Lung (tissue), 12 donors: ENCODE data around the gene MOSMO. TPM values are rescaled to one million over a fixed set of nuclear protein-coding genes. Genes with fewer than 3 reads are reported as not detected.
"Not testable (repeated sequence)": the region's sequence is repeated elsewhere in the genome, so short reads cannot be mapped to it uniquely, and the experiment has no call there.

ENCODE experiments used
- ATAC-seq: fragments of 200-7000 bp; cut with Tn5 transposase; one replicate; pipeline ENCODE4 v1.9.1; 2020; ENCODE audit warnings: moderate number of reproducible peaks; ENCODE audit not compliant: insufficient read depth, low FRiP score
- DNase-seq, 3 donors: peaks; one replicate each; pipeline ENCODE4 v3.0.0-alpha.2; 2013 to 2017
- H3K27ac ChIP-seq, 2 donors: one replicate each; pipeline ENCODE4 v1.5.1; 2013; ENCODE audit warnings: mild to moderate bottlenecking in 2 of 2, moderate library complexity in 2 of 2, control low read depth in 1 of 2, inconsistent platforms in 1 of 2, low read depth in 1 of 2, low read length in 1 of 2
- H3K27me3 ChIP-seq, 3 donors: one replicate each; pipeline ENCODE4 v1.5.1; 2013; ENCODE audit warnings: low read length in 2 of 3; ENCODE audit not compliant: control insufficient read depth in 3 of 3, insufficient read depth in 3 of 3
- H3K36me3 ChIP-seq, 4 donors: one replicate each; pipeline ENCODE4 v1.5.1; 2013; ENCODE audit warnings: low read length in 4 of 4, mild to moderate bottlenecking in 1 of 4, moderate library complexity in 1 of 4; ENCODE audit not compliant: control insufficient read depth in 4 of 4, insufficient read depth in 4 of 4
- H3K4me1 ChIP-seq, 5 donors: one replicate each; pipeline ENCODE4 v1.5.1; 2013; ENCODE audit warnings: low read length in 5 of 5, mild to moderate bottlenecking in 2 of 5, moderate library complexity in 1 of 5; ENCODE audit not compliant: control insufficient read depth in 5 of 5, insufficient read depth in 5 of 5
- H3K4me3 ChIP-seq: one replicate; pipeline ENCODE4 v1.5.1; 2013; ENCODE audit warnings: mild to moderate bottlenecking, control low read depth, moderate library complexity
- H3K9ac ChIP-seq, 2 donors: one replicate each; pipeline ENCODE4 v1.5.1; 2013; ENCODE audit warnings: low read length in 2 of 2, control low read depth in 1 of 2; ENCODE audit not compliant: insufficient read depth in 1 of 2
- H3K9me3 ChIP-seq, 4 donors: one replicate each; pipeline ENCODE4 v1.5.1; 2013; ENCODE audit warnings: low read length in 3 of 4, mild to moderate bottlenecking in 1 of 4, moderate library complexity in 1 of 4; ENCODE audit not compliant: control insufficient read depth in 4 of 4, insufficient read depth in 3 of 4
- WGBS, 2 donors: extraction: QIAGEN DNeasy Blood & Tissue Kit; methylation state at CpG; one replicate each; pipeline ENCODE4 v1.1.7; 2013; 5-methylcytosine and 5-hydroxymethylcytosine counted together
- polyA plus RNA-seq, 2 donors: library from polyadenylated mRNA; stranded (reverse); fragments of 200-250 nt; gene quantifications; one replicate each; pipeline ENCODE4 v1.2.1, GENCODE V29; 2013
- total RNA-seq, 2 donors: library from RNA; depleted of rRNA in 1 of 2; stranded (reverse); fragments of >200 nt in 1 of 2; gene quantifications; one replicate each; pipeline ENCODE4 v1.2.1, GENCODE V29; 2014 to 2021
- TF ChIP-seq, protein P1 (sequence below): IDR thresholded peaks from 2 replicates; pipeline ENCODE4 v1.5.1; 2012; ENCODE audit warnings: mild to moderate bottlenecking; ENCODE audit errors: control extremely low read depth, extremely low read depth
- donor health status: control.
- donor health status: control.
- donor health status: Bipolar disorder and iron deficiency.
- donor health status: healthy.
- donor health status: DM: yes; HTN: yes; CAD: no.

The MOSMO gene
- total and polyA plus RNA-seq, 4 donors = 10.3 to 30.6 (median 11.3) TPM

- Histone ChIP-seq H3K9ac (no peak overlapping the region), H3K27me3 (no peaks in the 10 kb centered on the region), H3K9me3 (no peaks in the 10 kb centered on the region), H3K4me3 (no peak overlapping the region), H3K27ac (no peak overlapping the region), H3K4me1 (peaks cover 0 to 10% (median 2%) of the 10 kb centered on the region in 5 donors), H3K36me3 (no peaks in the 10 kb centered on the region)
- TF ChIP-seq, protein P1, sequence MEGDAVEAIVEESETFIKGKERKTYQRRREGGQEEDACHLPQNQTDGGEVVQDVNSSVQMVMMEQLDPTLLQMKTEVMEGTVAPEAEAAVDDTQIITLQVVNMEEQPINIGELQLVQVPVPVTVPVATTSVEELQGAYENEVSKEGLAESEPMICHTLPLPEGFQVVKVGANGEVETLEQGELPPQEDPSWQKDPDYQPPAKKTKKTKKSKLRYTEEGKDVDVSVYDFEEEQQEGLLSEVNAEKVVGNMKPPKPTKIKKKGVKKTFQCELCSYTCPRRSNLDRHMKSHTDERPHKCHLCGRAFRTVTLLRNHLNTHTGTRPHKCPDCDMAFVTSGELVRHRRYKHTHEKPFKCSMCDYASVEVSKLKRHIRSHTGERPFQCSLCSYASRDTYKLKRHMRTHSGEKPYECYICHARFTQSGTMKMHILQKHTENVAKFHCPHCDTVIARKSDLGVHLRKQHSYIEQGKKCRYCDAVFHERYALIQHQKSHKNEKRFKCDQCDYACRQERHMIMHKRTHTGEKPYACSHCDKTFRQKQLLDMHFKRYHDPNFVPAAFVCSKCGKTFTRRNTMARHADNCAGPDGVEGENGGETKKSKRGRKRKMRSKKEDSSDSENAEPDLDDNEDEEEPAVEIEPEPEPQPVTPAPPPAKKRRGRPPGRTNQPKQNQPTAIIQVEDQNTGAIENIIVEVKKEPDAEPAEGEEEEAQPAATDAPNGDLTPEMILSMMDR = no peak
- ATAC-seq (no peak), DNase-seq (no peak)
- 87 to 91% methylated on average over 5 of the region's 5 CpGs for WGBS, 2 donors
Observed at GRCh38 chr16:22022151-22022550, 14.2 kb downstream of the MOSMO start.

DNA sequence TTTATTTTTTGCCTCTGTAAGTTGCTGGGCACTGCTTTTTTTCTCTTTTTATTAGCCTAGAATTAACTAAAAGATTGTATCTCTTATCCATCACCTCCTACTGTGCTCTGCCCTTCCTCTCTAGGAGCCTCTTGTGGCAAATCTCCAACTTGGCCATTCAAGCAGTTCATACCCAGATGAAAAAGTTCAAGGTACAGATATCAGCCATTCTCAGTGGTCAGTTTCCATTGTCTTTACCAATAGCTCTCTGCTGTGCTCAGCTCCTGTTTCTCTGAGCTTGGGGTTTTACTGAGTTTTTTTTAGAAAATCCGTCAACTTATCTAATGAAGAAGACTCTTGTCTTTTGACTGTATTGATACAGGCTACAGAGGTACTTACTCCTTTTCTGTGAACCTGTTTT, 15.6 kb downstream of the MOSMO start:
- H3K36me3 ChIP-seq = no peaks in the 10 kb centered on the region
- H3K9me3 ChIP-seq = no peaks in the 10 kb centered on the region
- DNase-seq (no peak), ATAC-seq (no peak)
- TF ChIP-seq, protein P1 = no peak
- peaks cover 0 to 15% (median 2%) of the 10 kb centered on the region in 5 donors for H3K4me1 ChIP-seq
- 89 to 100% methylated on average over 1 of the region's 1 CpG for WGBS, 2 donors
- no peaks in the 10 kb centered on the region for H3K27me3 ChIP-seq
- H3K4me3 ChIP-seq = no peak overlapping the region
- no peak overlapping the region for H3K27ac ChIP-seq
- H3K9ac ChIP-seq = no peak overlapping the region

- H3K27ac ChIP-seq, H3K9ac ChIP-seq, ATAC-seq, H3K4me3 ChIP-seq, H3K9me3 ChIP-seq, H3K36me3 ChIP-seq, DNase-seq, H3K27me3 ChIP-seq: not testable (repeated sequence)
- 94 to 98% methylated on average over 4 of the region's 4 CpGs for WGBS, 2 donors
- H3K4me1 ChIP-seq = peaks cover 3 to 20% (median 4%) of the 10 kb centered on the region in 5 donors
Observed at GRCh38 chr16:22024785-22025184, 16.9 kb downstream of the MOSMO start.

GRCh38 chr16:22027633-22028032, 19.7 kb downstream of the MOSMO start:
- Histone ChIP-seq H3K9ac (no peak overlapping the region), H3K4me3 (no peak overlapping the region)
- WGBS, 2 donors = 69 to 82% methylated on average over 2 of the region's 2 CpGs

More at GRCh38 chr16:22027633-22028032, 19.7 kb downstream of the MOSMO start:
- peaks cover 2 to 22% (median 4%) of the 10 kb centered on the region in 5 donors for H3K4me1 ChIP-seq
- H3K36me3 ChIP-seq = peaks cover 0 to 7% (median 0%) of the 10 kb centered on the region in 4 donors
- H3K9me3 ChIP-seq = no peaks in the 10 kb centered on the region
- DNase-seq (no peak), ATAC-seq (no peak)
- TF ChIP-seq, protein P1 = no peak
- no peak overlapping the region for H3K27ac ChIP-seq
- no peaks in the 10 kb centered on the region for H3K27me3 ChIP-seq
